Measurements from ENCODE around the gene ACVR1.
"Not testable (repeated sequence)": the region's sequence is repeated elsewhere in the genome, so short reads cannot be mapped to it uniquely, and the experiment has no call there.

ACVR1 gene

GRCh38 chr2:157894694-157895435, 18.7 kb upstream of the ACVR1 start:
- no peak for DNase-seq (ENCODE audit: low read depth)

- no peak for DNase-seq (ENCODE audit: low read depth)
Measured at GRCh38 chr2:157893611-157894010, 17.5 kb upstream of the ACVR1 start.

- DNase-seq (ENCODE audit: low read depth): no peak
Measured at GRCh38 chr2:157891643-157892041, 15.5 kb upstream of the ACVR1 start.

- DNase-seq (ENCODE audit: low read depth): no peak
Measured at GRCh38 chr2:157890969-157891642, 15.0 kb upstream of the ACVR1 start.

- no peak for DNase-seq (ENCODE audit: low read depth)
Measured at GRCh38 chr2:157887946-157888345, 11.8 kb upstream of the ACVR1 start.

- DNase-seq (ENCODE audit: low read depth): not testable (repeated sequence)
Measured at GRCh38 chr2:157884533-157884932, 8.4 kb upstream of the ACVR1 start.

GRCh38 chr2:157880927-157881326, 4.8 kb upstream of the ACVR1 start:
- no peak for DNase-seq (ENCODE audit: low read depth)

GRCh38 chr2:157877761-157878400, 1.8 kb upstream of the ACVR1 start:
- no peak for DNase-seq (ENCODE audit: low read depth)

- no peak for DNase-seq (ENCODE audit: low read depth)
Measured at GRCh38 chr2:157876786-157877138, 632 bp upstream of the ACVR1 start.

- peak; percentile 28 for DNase-seq (ENCODE audit: low read depth)
Measured at GRCh38 chr2:157875641-157876065, 477 bp downstream of the ACVR1 start.

- DNase-seq (ENCODE audit: low read depth): no peak
Measured at GRCh38 chr2:157874997-157875640, 1.0 kb downstream of the ACVR1 start.

GRCh38 chr2:157874348-157874747, 1.8 kb downstream of the ACVR1 start:
- no peak for DNase-seq (ENCODE audit: low read depth)

GRCh38 chr2:157872791-157873190, 3.3 kb downstream of the ACVR1 start:
- DNase-seq (ENCODE audit: low read depth): no peak

GRCh38 chr2:157871415-157871814, 4.7 kb downstream of the ACVR1 start:
- no peak for DNase-seq (ENCODE audit: low read depth)

GRCh38 chr2:157868993-157869392, 7.1 kb downstream of the ACVR1 start:
- DNase-seq (ENCODE audit: low read depth): no peak

GRCh38 chr2:157867703-157868102, 8.4 kb downstream of the ACVR1 start:
- no peak for DNase-seq (ENCODE audit: low read depth)

- DNase-seq (ENCODE audit: low read depth): no peak
Measured at GRCh38 chr2:157866666-157867642, 9.2 kb downstream of the ACVR1 start.

- no peak for DNase-seq (ENCODE audit: low read depth)
Measured at GRCh38 chr2:157866202-157866601, 9.9 kb downstream of the ACVR1 start.

GRCh38 chr2:157864857-157865430, 11.2 kb downstream of the ACVR1 start:
- DNase-seq (ENCODE audit: low read depth): no peak

GRCh38 chr2:157858846-157859245, 17.3 kb downstream of the ACVR1 start:
- DNase-seq (ENCODE audit: low read depth): no peak

- no peak for DNase-seq (ENCODE audit: low read depth)
Measured at GRCh38 chr2:157857881-157858280, 18.2 kb downstream of the ACVR1 start.

All from stimulated activated CD4-positive, alpha-beta T cell treated with anti-CD3 and anti-CD28 coated beads, Interleukin-2, amount 100 ng/mL, for 4 hours (primary cell).